HepG2 (cell line): ENCODE measurements around the gene NDST1. TPM values are rescaled to one million over a fixed set of nuclear protein-coding genes. Genes with fewer than 3 reads are reported as not detected.
A peak's percentile ranks its signal among the peaks of the same experiment; 100 is the strongest.

ENCODE experiments used
- EP300 ChIP-seq, 3 experiments: sonication (generic) in 1 of 3; formaldehyde crosslinking in 1 of 3; IDR thresholded peaks; 2 replicates each; pipeline versions ENCODE4 v1.5.1 to v1.6.1; 2011 to 2020; ENCODE audit warnings: low read depth in 2 of 3, low read length in 2 of 3, borderline replicate concordance in 1 of 3, improper control_type of control experiment in 1 of 3, mild to moderate bottlenecking in 1 of 3, missing genetic modification reagents in 1 of 3, moderate library complexity in 1 of 3
- GABPA ChIP-seq, 2 experiments: IDR thresholded peaks; 2 replicates each; pipeline ENCODE4 v1.6.1; 2011 to 2016; ENCODE audit warnings: low read depth in 2 of 2, low read length in 1 of 2, missing biosample characterization in 1 of 2, missing genetic modification characterization in 1 of 2
- RFX1 ChIP-seq: fragments of 450-650 bp; IDR thresholded peaks from 2 replicates; pipeline ENCODE4 v1.6.1; 2017
- ZNF333 ChIP-seq: sonication (generic); formaldehyde crosslinking; IDR thresholded peaks from 2 replicates; pipeline ENCODE4 v1.4.0; 2020; ENCODE audit warnings: mild to moderate bottlenecking, missing genetic modification reagents, borderline replicate concordance
- ZNF563 ChIP-seq: sonication (generic); formaldehyde crosslinking; IDR thresholded peaks from 2 replicates; pipeline ENCODE4 v1.8.0; 2022; ENCODE audit warnings: mild to moderate bottlenecking, moderate library complexity, missing genetic modification reagents
- ZNF788 ChIP-seq: sonication (generic); formaldehyde crosslinking; IDR thresholded peaks from 2 replicates; pipeline ENCODE4 v1.5.0; 2020; ENCODE audit warnings: mild to moderate bottlenecking, missing genetic modification reagents, borderline replicate concordance
- polyA plus RNA-seq, 8 experiments: library from polyadenylated mRNA; depleted of rRNA in 3 of 8; stranded (reverse) in 7 of 8; unstranded in 1 of 8; fragments of >200 nt; fragmentation: Illumina TruSeq in 4 of 8; extraction: Trizol in 4 of 8; gene quantifications; 2 replicates each; pipeline versions ENCODE4 v1.2.1 to v1.2.3, GENCODE V29; 2011 to 2016; ENCODE audit warnings: low read depth in 4 of 8, missing spikeins in 1 of 8, mixed read lengths in 1 of 8; ENCODE audit not compliant: insufficient read depth in 1 of 8
- total RNA-seq, 5 experiments: library from RNA; depleted of rRNA; stranded (reverse); fragments of >200 nt; fragmentation: Illumina TruSeq; extraction: Trizol; gene quantifications; 2 replicates each; pipeline ENCODE4 v1.2.3, GENCODE V29; 2016; ENCODE audit warnings: low read depth in 1 of 5
- TF ChIP-seq, protein P1 (sequence below): sonication (generic); formaldehyde crosslinking; IDR thresholded peaks from 2 replicates; pipeline ENCODE4 v1.5.1; 2020; ENCODE audit warnings: mild to moderate bottlenecking, missing genetic modification reagents
- TF ChIP-seq, protein P2 (sequence below), 2 experiments: sonication (generic) in 1 of 2; formaldehyde crosslinking in 1 of 2; IDR thresholded peaks; 2 replicates each; pipeline versions ENCODE4 v1.6.1 to v1.9.0; 2014 to 2022; ENCODE audit warnings: antibody characterized with exemption in 1 of 2, borderline replicate concordance in 1 of 2, inconsistent platforms in 1 of 2, low read depth in 1 of 2, missing genetic modification reagents in 1 of 2
- TF ChIP-seq, protein P3 (sequence below): sonication (generic); formaldehyde crosslinking; IDR thresholded peaks from 2 replicates; pipeline ENCODE4 v1.9.0; 2021; ENCODE audit warnings: missing genetic modification reagents, borderline replicate concordance
- TF ChIP-seq, protein P4 (sequence below): sonication (generic); formaldehyde crosslinking; conservative IDR thresholded peaks from 2 replicates; pipeline ENCODE4 v1.4.0; 2020; ENCODE audit warnings: mild to moderate bottlenecking, missing genetic modification reagents, moderate library complexity

The NDST1 gene
- total and polyA plus RNA-seq, 2 of the 13 experiments (the other 11 are each of a cell fraction or from before 2014, with no cell fraction given), result 23.8 to 26.2 TPM

DNA sequence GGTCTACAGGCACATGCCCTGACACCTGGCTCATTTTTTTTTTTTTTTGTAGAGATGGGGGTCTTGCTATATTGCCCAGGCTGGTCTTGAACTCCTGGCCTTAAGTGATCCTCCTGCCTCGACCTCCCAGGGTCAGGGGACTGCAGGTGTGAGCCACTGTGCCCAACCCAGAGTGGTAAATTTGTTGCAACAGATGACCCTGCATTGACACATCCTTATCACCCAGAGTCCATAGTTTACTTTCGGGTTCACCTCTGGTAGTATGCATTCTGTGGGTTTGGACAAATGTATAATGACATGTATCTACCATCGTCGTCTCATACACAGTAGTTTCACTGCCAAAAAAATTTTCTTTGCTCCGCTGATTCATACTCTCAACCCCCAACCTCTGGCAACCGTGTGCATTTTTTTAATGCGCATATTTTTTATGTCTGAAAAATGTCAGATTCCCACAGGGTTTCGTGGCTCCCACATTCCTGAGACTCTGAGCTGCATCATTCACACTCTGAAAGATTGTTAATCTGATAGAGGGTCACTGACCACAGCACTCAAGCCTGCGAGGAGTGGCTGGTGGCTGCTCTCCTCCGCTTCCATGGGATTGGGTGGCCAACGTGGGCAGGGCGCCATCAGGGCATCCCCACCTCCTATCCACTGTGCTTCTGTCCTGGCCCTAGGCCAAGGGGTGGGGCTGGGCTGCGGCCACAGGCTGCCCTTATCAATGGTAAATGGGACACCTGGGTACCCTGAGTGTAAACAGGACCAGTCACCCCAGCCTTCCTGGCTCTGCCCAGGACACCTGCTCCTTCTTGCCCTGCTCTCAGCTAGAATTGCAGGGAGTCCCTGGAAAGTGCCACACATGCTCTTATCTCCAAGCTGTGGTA is 9.6 kb downstream of the NDST1 start (continued):
- TF ChIP-seq, protein P1, sequence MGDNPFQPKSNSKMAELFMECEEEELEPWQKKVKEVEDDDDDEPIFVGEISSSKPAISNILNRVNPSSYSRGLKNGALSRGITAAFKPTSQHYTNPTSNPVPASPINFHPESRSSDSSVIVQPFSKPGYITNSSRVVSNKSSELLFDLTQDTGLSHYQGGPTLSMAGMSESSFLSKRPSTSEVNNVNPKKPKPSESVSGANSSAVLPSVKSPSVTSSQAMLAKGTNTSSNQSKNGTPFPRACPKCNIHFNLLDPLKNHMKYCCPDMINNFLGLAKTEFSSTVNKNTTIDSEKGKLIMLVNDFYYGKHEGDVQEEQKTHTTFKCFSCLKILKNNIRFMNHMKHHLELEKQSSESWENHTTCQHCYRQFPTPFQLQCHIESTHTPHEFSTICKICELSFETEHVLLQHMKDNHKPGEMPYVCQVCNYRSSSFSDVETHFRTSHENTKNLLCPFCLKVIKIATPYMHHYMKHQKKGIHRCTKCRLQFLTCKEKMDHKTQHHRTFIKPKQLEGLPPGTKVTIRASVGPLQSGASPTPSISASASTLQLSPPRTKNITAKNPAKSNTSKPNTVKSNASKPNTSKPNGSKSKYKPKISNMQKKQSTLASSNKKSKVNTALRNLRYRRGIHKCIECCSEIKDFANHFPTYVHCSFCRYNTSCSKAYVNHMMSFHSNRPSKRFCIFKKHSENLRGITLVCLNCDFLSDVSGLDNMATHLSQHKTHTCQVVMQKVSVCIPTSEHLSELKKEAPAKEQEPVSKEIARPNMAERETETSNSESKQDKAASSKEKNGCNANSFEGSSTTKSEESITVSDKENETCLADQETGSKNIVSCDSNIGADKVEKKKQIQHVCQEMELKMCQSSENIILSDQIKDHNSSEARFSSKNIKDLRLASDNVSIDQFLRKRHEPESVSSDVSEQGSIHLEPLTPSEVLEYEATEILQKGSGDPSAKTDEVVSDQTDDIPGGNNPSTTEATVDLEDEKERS (CRISPR knock-in tag), result peak; percentile 97
- TF ChIP-seq ZNF333 (CRISPR knock-in tag) (no peak), ZNF563 (CRISPR knock-in tag) (no peak), EP300 (IDR thresholded peaks at IDR 0.05; ENCODE audit: low read depth in 2 of 2, low read length in 2 of 2) (peak; percentile 39 to 83; a peak in 2 of 4 replicates), EP300 (CRISPR knock-in tag; IDR thresholded peaks at IDR 0.05; ENCODE audit: borderline replicate concordance) (peak; percentile 66; the same call in 1 of the 2 replicates), RFX1 (no peak), GABPA (IDR thresholded peaks at IDR 0.05; ENCODE audit: low read depth, low read length) (no peak), GABPA (CRISPR knock-in tag; IDR thresholded peaks at IDR 0.05; ENCODE audit: low read depth) (no peak), ZNF788 (CRISPR knock-in tag) (no peak)
- TF ChIP-seq, protein P2, sequence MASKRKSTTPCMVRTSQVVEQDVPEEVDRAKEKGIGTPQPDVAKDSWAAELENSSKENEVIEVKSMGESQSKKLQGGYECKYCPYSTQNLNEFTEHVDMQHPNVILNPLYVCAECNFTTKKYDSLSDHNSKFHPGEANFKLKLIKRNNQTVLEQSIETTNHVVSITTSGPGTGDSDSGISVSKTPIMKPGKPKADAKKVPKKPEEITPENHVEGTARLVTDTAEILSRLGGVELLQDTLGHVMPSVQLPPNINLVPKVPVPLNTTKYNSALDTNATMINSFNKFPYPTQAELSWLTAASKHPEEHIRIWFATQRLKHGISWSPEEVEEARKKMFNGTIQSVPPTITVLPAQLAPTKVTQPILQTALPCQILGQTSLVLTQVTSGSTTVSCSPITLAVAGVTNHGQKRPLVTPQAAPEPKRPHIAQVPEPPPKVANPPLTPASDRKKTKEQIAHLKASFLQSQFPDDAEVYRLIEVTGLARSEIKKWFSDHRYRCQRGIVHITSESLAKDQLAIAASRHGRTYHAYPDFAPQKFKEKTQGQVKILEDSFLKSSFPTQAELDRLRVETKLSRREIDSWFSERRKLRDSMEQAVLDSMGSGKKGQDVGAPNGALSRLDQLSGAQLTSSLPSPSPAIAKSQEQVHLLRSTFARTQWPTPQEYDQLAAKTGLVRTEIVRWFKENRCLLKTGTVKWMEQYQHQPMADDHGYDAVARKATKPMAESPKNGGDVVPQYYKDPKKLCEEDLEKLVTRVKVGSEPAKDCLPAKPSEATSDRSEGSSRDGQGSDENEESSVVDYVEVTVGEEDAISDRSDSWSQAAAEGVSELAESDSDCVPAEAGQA (IDR thresholded peaks at IDR 0.05; ENCODE audit: low read depth), result no peak
- TF ChIP-seq, protein P2 (CRISPR knock-in tag; IDR thresholded peaks at IDR 0.05; ENCODE audit: borderline replicate concordance), result no peak
- TF ChIP-seq, protein P3, sequence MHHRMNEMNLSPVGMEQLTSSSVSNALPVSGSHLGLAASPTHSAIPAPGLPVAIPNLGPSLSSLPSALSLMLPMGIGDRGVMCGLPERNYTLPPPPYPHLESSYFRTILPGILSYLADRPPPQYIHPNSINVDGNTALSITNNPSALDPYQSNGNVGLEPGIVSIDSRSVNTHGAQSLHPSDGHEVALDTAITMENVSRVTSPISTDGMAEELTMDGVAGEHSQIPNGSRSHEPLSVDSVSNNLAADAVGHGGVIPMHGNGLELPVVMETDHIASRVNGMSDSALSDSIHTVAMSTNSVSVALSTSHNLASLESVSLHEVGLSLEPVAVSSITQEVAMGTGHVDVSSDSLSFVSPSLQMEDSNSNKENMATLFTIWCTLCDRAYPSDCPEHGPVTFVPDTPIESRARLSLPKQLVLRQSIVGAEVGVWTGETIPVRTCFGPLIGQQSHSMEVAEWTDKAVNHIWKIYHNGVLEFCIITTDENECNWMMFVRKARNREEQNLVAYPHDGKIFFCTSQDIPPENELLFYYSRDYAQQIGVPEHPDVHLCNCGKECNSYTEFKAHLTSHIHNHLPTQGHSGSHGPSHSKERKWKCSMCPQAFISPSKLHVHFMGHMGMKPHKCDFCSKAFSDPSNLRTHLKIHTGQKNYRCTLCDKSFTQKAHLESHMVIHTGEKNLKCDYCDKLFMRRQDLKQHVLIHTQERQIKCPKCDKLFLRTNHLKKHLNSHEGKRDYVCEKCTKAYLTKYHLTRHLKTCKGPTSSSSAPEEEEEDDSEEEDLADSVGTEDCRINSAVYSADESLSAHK, result no peak
- TF ChIP-seq, protein P4, sequence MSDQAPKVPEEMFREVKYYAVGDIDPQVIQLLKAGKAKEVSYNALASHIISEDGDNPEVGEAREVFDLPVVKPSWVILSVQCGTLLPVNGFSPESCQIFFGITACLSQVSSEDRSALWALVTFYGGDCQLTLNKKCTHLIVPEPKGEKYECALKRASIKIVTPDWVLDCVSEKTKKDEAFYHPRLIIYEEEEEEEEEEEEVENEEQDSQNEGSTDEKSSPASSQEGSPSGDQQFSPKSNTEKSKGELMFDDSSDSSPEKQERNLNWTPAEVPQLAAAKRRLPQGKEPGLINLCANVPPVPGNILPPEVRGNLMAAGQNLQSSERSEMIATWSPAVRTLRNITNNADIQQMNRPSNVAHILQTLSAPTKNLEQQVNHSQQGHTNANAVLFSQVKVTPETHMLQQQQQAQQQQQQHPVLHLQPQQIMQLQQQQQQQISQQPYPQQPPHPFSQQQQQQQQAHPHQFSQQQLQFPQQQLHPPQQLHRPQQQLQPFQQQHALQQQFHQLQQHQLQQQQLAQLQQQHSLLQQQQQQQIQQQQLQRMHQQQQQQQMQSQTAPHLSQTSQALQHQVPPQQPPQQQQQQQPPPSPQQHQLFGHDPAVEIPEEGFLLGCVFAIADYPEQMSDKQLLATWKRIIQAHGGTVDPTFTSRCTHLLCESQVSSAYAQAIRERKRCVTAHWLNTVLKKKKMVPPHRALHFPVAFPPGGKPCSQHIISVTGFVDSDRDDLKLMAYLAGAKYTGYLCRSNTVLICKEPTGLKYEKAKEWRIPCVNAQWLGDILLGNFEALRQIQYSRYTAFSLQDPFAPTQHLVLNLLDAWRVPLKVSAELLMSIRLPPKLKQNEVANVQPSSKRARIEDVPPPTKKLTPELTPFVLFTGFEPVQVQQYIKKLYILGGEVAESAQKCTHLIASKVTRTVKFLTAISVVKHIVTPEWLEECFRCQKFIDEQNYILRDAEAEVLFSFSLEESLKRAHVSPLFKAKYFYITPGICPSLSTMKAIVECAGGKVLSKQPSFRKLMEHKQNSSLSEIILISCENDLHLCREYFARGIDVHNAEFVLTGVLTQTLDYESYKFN (CRISPR knock-in tag), result peak; percentile 87
